Measurements from ENCODE around the gene TST.

The TST gene

DNA sequence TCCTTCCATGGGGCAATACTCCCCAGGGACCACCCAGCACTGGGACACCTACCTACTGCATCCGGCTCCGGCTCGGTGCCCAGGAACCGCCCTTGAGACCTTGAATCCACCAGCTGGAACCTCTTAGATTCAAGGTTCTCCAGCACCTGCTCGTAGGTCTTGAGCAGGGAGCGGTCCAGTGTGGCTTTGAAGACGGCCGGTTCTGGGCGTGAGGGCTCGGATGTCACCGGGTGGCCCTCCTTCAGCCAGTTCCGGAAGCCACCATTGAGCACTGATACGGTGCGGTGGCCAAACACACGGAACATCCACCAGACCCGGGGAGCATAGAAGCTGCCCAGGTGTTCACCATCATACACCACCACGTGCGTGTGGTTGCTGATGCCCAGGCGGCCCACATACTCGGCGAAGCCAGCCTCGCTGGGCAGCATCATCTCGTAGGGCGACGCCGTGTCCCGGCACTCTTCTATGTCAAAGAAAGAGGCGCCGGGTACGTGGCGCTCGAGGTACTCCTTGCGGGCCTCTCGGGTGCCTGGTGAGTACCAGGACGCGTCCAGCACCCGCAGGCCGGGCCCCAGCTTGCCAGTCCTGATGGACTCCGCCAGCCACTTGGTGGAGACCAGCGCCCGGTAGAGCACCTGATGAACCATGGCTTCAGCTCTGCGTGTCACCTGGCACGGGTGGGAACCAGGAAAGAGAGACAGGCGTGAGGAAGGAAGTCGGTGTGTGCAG is 997 bp downstream of the TST start:
- no peak for TF ChIP-seq FOXP2 (optimal IDR thresholded peaks at IDR 0.05; ENCODE audit: borderline replicate concordance, extremely low read depth, extremely low read length, insufficient read depth)
- TF ChIP-seq POLR2AphosphoS5 (IDR thresholded peaks at IDR 0.05; ENCODE audit: low read depth, low read length), result no peak
- TF ChIP-seq TAF1 (IDR thresholded peaks at IDR 0.05; ENCODE audit: borderline replicate concordance, insufficient read depth, low read length), result no peak
- no peak for TF ChIP-seq SIN3A (IDR thresholded peaks at IDR 0.05; ENCODE audit: borderline replicate concordance, insufficient read depth, low read length)
- TF ChIP-seq, protein P1, sequence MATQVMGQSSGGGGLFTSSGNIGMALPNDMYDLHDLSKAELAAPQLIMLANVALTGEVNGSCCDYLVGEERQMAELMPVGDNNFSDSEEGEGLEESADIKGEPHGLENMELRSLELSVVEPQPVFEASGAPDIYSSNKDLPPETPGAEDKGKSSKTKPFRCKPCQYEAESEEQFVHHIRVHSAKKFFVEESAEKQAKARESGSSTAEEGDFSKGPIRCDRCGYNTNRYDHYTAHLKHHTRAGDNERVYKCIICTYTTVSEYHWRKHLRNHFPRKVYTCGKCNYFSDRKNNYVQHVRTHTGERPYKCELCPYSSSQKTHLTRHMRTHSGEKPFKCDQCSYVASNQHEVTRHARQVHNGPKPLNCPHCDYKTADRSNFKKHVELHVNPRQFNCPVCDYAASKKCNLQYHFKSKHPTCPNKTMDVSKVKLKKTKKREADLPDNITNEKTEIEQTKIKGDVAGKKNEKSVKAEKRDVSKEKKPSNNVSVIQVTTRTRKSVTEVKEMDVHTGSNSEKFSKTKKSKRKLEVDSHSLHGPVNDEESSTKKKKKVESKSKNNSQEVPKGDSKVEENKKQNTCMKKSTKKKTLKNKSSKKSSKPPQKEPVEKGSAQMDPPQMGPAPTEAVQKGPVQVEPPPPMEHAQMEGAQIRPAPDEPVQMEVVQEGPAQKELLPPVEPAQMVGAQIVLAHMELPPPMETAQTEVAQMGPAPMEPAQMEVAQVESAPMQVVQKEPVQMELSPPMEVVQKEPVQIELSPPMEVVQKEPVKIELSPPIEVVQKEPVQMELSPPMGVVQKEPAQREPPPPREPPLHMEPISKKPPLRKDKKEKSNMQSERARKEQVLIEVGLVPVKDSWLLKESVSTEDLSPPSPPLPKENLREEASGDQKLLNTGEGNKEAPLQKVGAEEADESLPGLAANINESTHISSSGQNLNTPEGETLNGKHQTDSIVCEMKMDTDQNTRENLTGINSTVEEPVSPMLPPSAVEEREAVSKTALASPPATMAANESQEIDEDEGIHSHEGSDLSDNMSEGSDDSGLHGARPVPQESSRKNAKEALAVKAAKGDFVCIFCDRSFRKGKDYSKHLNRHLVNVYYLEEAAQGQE (IDR thresholded peaks at IDR 0.05; ENCODE audit: insufficient read depth in 1 of 2, low read depth in 2 of 2, low read length in 2 of 2), result no peak

DNA sequence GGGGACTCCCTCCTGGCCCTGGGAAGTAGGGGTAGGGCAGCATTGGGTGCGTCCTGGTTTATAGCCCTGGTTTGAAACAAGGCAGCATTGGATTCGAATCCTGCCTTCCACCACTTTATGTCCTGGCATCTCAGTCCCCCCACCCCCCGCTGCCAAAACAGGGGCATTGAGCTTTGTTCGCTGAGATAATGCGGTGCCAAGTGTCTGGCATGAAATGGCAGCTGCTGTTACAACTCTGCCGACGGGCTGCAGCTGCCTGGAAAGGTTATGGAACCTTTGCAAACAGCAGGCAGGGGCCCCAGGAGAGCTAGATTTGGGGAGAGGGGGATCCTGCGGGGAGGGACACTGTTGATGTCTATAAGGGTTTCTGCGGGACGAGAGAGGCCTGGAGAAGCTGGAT is 1.9 kb downstream of the TST start:
- TF ChIP-seq SIN3A (IDR thresholded peaks at IDR 0.05; ENCODE audit: borderline replicate concordance, insufficient read depth, low read length) (no peak), FOXP2 (optimal IDR thresholded peaks at IDR 0.05; ENCODE audit: borderline replicate concordance, extremely low read depth, extremely low read length, insufficient read depth) (no peak), POLR2AphosphoS5 (IDR thresholded peaks at IDR 0.05; ENCODE audit: low read depth, low read length) (no peak), TAF1 (IDR thresholded peaks at IDR 0.05; ENCODE audit: borderline replicate concordance, insufficient read depth, low read length) (no peak)
- TF ChIP-seq, protein P1 (IDR thresholded peaks at IDR 0.05; ENCODE audit: insufficient read depth in 1 of 2, low read depth in 2 of 2, low read length in 2 of 2), result no peak

DNA sequence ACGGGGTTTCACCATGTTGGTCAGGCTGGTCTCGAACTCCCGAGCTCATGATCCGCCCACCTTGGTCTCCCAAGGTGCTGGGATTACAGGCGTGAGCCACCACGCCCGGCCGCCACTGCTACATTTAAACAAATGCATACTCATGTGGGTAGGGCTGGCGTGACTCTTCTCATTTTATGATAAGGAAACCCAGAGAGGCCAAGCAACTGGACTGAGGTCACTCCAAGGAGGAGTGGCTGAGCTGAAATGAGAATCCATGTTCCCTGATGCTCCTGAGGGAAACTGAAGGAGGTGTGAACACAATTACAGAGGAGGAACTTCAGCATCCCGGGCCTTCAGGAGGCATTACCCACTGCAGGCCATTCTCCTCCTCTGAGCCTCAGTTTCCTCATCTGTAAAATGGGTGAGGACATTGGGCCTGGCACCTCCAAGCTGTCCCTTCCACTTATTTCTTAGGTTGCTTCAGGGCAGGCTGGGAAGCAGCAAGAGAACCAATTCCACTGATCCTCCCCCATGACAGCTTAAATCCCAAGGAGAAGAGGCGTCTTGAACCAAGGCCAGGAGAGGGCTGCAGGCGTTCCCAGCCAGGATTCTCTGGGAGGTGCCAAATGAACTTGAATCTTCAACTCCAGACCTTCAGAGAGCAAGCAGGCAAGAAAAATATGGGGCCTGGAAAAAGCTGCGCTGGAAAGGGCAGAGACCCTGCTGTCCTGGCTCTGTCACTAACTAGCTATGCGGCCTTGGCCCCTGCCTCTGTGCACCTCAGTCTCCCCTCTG is 2.9 kb downstream of the TST start:
- TF ChIP-seq SIN3A (IDR thresholded peaks at IDR 0.05; ENCODE audit: borderline replicate concordance, insufficient read depth, low read length), result no peak
- TF ChIP-seq TAF1 (IDR thresholded peaks at IDR 0.05; ENCODE audit: borderline replicate concordance, insufficient read depth, low read length), result no peak
- TF ChIP-seq FOXP2 (optimal IDR thresholded peaks at IDR 0.05; ENCODE audit: borderline replicate concordance, extremely low read depth, extremely low read length, insufficient read depth), result no peak
- TF ChIP-seq, protein P1 (IDR thresholded peaks at IDR 0.05; ENCODE audit: insufficient read depth in 1 of 2, low read depth in 2 of 2, low read length in 2 of 2), result no peak
- no peak for TF ChIP-seq POLR2AphosphoS5 (IDR thresholded peaks at IDR 0.05; ENCODE audit: low read depth, low read length)

GRCh38 chr22:37015587-37015878 is 3.7 kb downstream of the TST start:
- TF ChIP-seq POLR2AphosphoS5 (IDR thresholded peaks at IDR 0.05; ENCODE audit: low read depth, low read length) (no peak), FOXP2 (optimal IDR thresholded peaks at IDR 0.05; ENCODE audit: borderline replicate concordance, extremely low read depth, extremely low read length, insufficient read depth) (no peak), TAF1 (IDR thresholded peaks at IDR 0.05; ENCODE audit: borderline replicate concordance, insufficient read depth, low read length) (no peak), SIN3A (IDR thresholded peaks at IDR 0.05; ENCODE audit: borderline replicate concordance, insufficient read depth, low read length) (no peak)
- TF ChIP-seq, protein P1 (IDR thresholded peaks at IDR 0.05; ENCODE audit: insufficient read depth in 1 of 2, low read depth in 2 of 2, low read length in 2 of 2), result no peak
